GM18511 (cell line): ENCODE data around the gene STK32C.
"Not testable (repeated sequence)": the region's sequence is repeated elsewhere in the genome, so short reads cannot be mapped to it uniquely, and the experiment has no call there.

Experiments
- ATAC-seq: cut with Tn5 transposase; IDR thresholded peaks from one replicate; pipeline ENCODE4 v1.9.1; 2021; ENCODE audit warnings: mild to moderate bottlenecking, moderate library complexity; ENCODE audit not compliant: unreplicated experiment

The STK32C gene

DNA sequence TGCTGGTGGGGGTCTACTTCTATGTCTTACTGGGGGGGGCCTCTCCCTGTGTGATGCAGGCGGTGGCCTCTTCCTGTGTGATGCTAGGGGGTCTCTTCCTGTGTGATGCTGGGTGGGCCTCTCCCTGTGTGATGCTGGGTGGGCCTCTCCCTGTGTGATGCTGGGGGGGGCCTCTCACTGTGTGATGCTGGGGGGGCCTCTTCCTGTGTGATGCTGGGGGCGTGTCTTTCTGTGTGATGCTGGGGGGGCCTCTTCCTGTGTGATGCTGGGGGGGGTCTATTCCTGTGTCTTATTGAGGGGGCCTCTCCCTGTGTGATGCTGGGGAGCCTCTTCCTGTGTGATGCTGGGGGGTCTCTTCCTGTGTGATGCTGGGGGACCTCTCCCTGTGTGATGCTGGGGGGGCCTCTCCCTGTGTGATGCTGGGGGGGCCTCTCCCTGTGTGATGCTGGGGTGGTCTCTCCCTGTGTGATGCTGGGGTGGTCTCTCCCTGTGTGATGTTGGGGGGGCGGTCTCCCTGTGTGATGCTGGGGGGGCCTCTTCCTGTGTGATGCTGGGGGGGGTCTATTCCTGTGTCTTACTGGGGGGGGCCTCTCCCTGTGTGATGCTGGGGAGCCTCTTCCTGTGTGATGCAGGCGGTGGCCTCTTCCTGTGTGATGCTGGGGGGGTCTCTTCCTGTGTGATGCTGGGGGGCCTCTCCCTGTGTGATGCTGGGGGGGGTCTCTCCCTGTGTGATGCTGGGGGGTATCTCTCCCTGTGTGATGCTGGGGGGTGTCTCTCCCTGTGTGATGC lies 146.7 kb downstream of the STK32C start:
- not testable (repeated sequence) for ATAC-seq

DNA sequence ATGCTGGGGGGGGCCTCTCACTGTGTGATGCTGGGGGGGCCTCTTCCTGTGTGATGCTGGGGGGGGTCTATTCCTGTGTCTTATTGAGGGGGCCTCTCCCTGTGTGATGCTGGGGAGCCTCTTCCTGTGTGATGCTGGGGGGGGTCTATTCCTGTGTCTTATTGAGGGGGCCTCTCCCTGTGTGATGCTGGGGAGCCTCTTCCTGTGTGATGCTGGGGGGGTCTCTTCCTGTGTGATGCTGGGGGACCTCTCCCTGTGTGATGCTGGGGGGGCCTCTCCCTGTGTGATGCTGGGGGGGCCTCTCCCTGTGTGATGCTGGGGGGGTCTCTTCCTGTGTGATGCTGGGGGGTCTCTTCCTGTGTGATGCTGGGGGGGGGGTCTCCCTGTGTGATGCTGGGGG lies 147.5 kb downstream of the STK32C start:
- not testable (repeated sequence) for ATAC-seq

DNA sequence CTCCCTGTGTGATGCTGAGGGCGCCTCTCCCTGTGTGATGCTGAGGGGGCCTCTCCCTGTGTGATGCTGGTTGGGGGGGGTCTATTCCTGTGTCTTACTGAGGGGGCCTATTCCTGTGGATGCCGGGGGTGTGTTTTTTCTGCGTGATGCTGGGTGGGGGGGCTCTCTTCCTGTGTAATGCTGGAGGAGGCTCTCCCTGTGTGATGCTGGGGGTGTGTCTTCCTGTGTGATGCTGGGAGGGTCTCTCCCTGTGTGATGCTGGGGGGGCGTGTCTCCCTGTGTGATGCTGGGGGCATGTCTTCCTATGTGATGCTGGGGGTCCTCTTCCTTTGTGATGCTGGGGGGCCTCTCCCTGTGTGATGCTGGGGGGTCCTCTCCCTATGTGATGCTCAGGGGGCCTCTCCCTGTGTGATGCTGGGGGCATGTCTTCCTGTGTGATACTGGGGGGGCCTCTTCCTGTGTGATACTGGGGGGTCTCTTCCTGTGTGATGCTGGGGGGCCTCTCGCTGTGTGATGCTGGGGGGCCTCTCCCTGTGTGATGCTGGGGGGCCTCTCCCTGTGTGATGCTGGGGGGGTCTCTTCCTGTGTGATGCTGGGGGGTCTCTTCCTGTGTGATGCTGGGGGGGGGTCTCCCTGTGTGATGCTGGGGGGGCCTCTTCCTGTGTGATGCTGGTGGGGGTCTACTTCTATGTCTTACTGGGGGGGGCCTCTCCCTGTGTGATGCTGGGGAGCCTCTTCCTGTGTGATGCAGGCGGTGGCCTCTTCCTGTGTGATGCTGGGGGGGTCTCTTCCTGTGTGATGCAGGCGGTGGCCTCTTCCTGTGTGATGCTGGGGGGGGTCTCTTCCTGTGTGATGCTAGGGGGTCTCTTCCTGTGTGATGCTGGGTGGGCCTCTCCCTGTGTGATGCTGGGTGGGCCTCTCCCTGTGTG lies 148.2 kb downstream of the STK32C start:
- not testable (repeated sequence) for ATAC-seq

DNA sequence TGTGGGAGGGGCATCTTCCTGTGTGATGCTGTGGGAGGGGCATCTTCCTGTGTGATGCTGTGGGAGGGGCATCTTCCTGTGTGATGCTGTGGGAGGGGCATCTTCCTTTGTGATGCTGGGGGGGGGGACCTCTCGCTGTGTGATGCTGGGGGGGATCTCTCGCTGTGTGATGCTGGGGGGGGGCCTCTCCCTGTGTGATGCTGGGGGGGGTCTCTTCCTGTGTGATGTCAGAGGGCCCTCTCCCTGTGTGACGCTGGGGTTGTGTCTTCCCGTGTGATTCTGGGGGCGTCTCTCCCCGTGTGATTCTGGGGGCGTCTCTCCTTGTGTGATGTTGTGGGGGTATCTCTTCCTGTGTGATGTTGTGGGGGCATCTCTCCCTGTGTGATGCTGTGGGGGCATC lies 148.9 kb downstream of the STK32C start:
- ATAC-seq = no peak

- ATAC-seq = peak; percentile 39
Observed at GRCh38 chr10:132158122-132158741, 149.5 kb downstream of the STK32C start.
